Activated CD8-positive, alpha-beta memory T cell treated with anti-CD3 and anti-CD28 coated beads, Interleukin-2, amount 50 U/mL, for 1 hour (primary cell): ENCODE measurements around the gene CDK5RAP2.
"Not testable (repeated sequence)": the region's sequence is repeated elsewhere in the genome, so short reads cannot be mapped to it uniquely, and the experiment has no call there.

Experiments used
- DNase-seq: peaks from one replicate; pipeline ENCODE4 v3.0.0-alpha.2; 2020; ENCODE audit errors: extremely low read depth

Gene CDK5RAP2

GRCh38 chr9:120544441-120544840 is 35.5 kb downstream of the CDK5RAP2 start:
- no peak for DNase-seq

GRCh38 chr9:120542701-120543490 is 37.1 kb downstream of the CDK5RAP2 start:
- DNase-seq, result no peak

- DNase-seq, result no peak
Measured at GRCh38 chr9:120541921-120542320, 38.0 kb downstream of the CDK5RAP2 start.

GRCh38 chr9:120539951-120540350 is 40.0 kb downstream of the CDK5RAP2 start:
- DNase-seq, result no peak

- no peak for DNase-seq
Measured at GRCh38 chr9:120538339-120538738, 41.6 kb downstream of the CDK5RAP2 start.

- no peak for DNase-seq
Measured at GRCh38 chr9:120536949-120537640, 42.9 kb downstream of the CDK5RAP2 start.

- no peak for DNase-seq
Measured at GRCh38 chr9:120536094-120536493, 43.9 kb downstream of the CDK5RAP2 start.

GRCh38 chr9:120534266-120534665 is 45.7 kb downstream of the CDK5RAP2 start:
- DNase-seq, result no peak

- DNase-seq, result no peak
Measured at GRCh38 chr9:120532891-120533290, 47.1 kb downstream of the CDK5RAP2 start.

- no peak for DNase-seq
Measured at GRCh38 chr9:120532475-120532874, 47.5 kb downstream of the CDK5RAP2 start.

- DNase-seq, result no peak
Measured at GRCh38 chr9:120531683-120532300, 48.2 kb downstream of the CDK5RAP2 start.

GRCh38 chr9:120530220-120530832 is 49.6 kb downstream of the CDK5RAP2 start:
- DNase-seq, result not testable (repeated sequence)

GRCh38 chr9:120528829-120529228 is 51.1 kb downstream of the CDK5RAP2 start:
- no peak for DNase-seq

GRCh38 chr9:120528327-120528726 is 51.6 kb downstream of the CDK5RAP2 start:
- DNase-seq, result no peak

GRCh38 chr9:120526534-120526933 is 53.4 kb downstream of the CDK5RAP2 start:
- no peak for DNase-seq

- DNase-seq, result no peak
Measured at GRCh38 chr9:120524863-120525262, 55.1 kb downstream of the CDK5RAP2 start.

GRCh38 chr9:120524038-120524437 is 55.9 kb downstream of the CDK5RAP2 start:
- no peak for DNase-seq

- DNase-seq, result no peak
Measured at GRCh38 chr9:120522558-120522957, 57.4 kb downstream of the CDK5RAP2 start.

- DNase-seq, result no peak
Measured at GRCh38 chr9:120522032-120522431, 57.9 kb downstream of the CDK5RAP2 start.

GRCh38 chr9:120521101-120521500 is 58.9 kb downstream of the CDK5RAP2 start:
- DNase-seq, result no peak

GRCh38 chr9:120515996-120516395 is 64.0 kb downstream of the CDK5RAP2 start:
- DNase-seq, result not testable (repeated sequence)

GRCh38 chr9:120515481-120515880 is 64.5 kb downstream of the CDK5RAP2 start:
- not testable (repeated sequence) for DNase-seq
